Endothelial cell of hepatic sinusoid (primary cell): ENCODE results near the gene KLHDC9.

Experiments used
- in situ Hi-C: cut with HindIII; loops from 2 replicates; pipeline ENCODE4 v1.10.0; 2017; ENCODE audit warnings: low sequenced_read_pairs

Gene KLHDC9

GRCh38 chr1:161074676-161075368, 23.3 kb upstream of the KLHDC9 start:
- in situ Hi-C loops = no loop called here

GRCh38 chr1:161076410-161076809, 21.8 kb upstream of the KLHDC9 start:
- in situ Hi-C loops = no loop called here

GRCh38 chr1:161077426-161077825, 20.7 kb upstream of the KLHDC9 start:
- in situ Hi-C loops = no loop called here

GRCh38 chr1:161079436-161080110, 18.6 kb upstream of the KLHDC9 start:
- in situ Hi-C loops = no loop called here

GRCh38 chr1:161080441-161081405, 17.4 kb upstream of the KLHDC9 start:
- in situ Hi-C loops = no loop called here

- in situ Hi-C loops = no loop called here
These were observed 16.6 kb upstream of the KLHDC9 start for GRCh38 chr1:161081519-161081918.

GRCh38 chr1:161082483-161082882, 15.7 kb upstream of the KLHDC9 start:
- in situ Hi-C loops = no loop called here

GRCh38 chr1:161082996-161083747, 15.0 kb upstream of the KLHDC9 start:
- in situ Hi-C loops = no loop called here

- in situ Hi-C loops = no loop called here
These were observed 14.2 kb upstream of the KLHDC9 start for GRCh38 chr1:161083748-161084596.

- in situ Hi-C loops = no loop called here
These were observed 13.6 kb upstream of the KLHDC9 start for GRCh38 chr1:161084597-161084988.

- in situ Hi-C loops = no loop called here
These were observed 13.0 kb upstream of the KLHDC9 start for GRCh38 chr1:161085165-161085564.

GRCh38 chr1:161086457-161086856, 11.7 kb upstream of the KLHDC9 start:
- in situ Hi-C loops = no loop called here

- in situ Hi-C loops = no loop called here
These were observed 9.5 kb upstream of the KLHDC9 start for GRCh38 chr1:161088587-161089110.

GRCh38 chr1:161089251-161089924, 8.8 kb upstream of the KLHDC9 start, which contains the start of gene NECTIN4:
TSS of gene NECTIN4 (minus strand) at chr1:161089558. CDS start at chr1:161089296, 262 bp downstream.
- in situ Hi-C loops = no loop called here

- in situ Hi-C loops = loop anchor here (5.0 kb wide), 3 partner anchors 48 to 88 kb away; no protein-coding TSS in a partner anchor
These were observed 8.2 kb upstream of the KLHDC9 start for GRCh38 chr1:161089938-161090337.

- in situ Hi-C loops = loop anchor here (5.0 kb wide), 3 partner anchors 48 to 88 kb away; no protein-coding TSS in a partner anchor
These were observed 7.5 kb upstream of the KLHDC9 start for GRCh38 chr1:161090617-161091016.

- in situ Hi-C loops = loop anchor here (5.0 kb wide), 3 partner anchors 49 to 89 kb away; no protein-coding TSS in a partner anchor
These were observed 7.1 kb upstream of the KLHDC9 start for GRCh38 chr1:161091093-161091492.

- in situ Hi-C loops = loop anchor here (5.0 kb wide), 3 partner anchors 50 to 90 kb away; no protein-coding TSS in a partner anchor
These were observed 6.2 kb upstream of the KLHDC9 start for GRCh38 chr1:161091796-161092507.
